HEK293 (cell line): ENCODE measurements around the gene NARS2.

Experiments
- CTCF ChIA-PET: fragments of 350-600 bp; formaldehyde crosslinking; extraction: SDS; loops from one replicate; lab custom pipeline; 2021; ENCODE audit warnings: antibody characterized with exemption; lab: Yijun Ruan, JAX
- POLR2A ChIA-PET: fragments of 300-600 bp; formaldehyde crosslinking; extraction: SDS; loops from one replicate; lab custom pipeline; 2020; ENCODE audit warnings: antibody characterized with exemption, inconsistent platforms; lab: Yijun Ruan, JAX
- H3K27ac ChIP-seq: fragments of 200-500 bp; sonication (Bioruptor generic); 2 replicates; pipeline ENCODE4 v1.5.1; 2014; ENCODE audit warnings: low read depth, low read length, control low read depth, inconsistent platforms; ENCODE audit errors: extremely low read depth
- H3K36me3 ChIP-seq, 2 experiments: fragments of 200-500 bp in 1 of 2; sonication (Bioruptor generic) in 1 of 2; 1 replicate in 1 of 2; 2 replicates in 1 of 2; pipeline ENCODE4 v1.5.1; 2014 to 2017; ENCODE audit warnings: inconsistent platforms in 2 of 2, low read length in 2 of 2; ENCODE audit not compliant: control insufficient read depth in 2 of 2, insufficient read depth in 1 of 2
- H3K4me1 ChIP-seq: fragments of 200-500 bp; sonication (Bioruptor generic); 2 replicates; pipeline ENCODE4 v1.5.1; 2014; ENCODE audit warnings: mild to moderate bottlenecking, low read length, inconsistent platforms; ENCODE audit not compliant: control insufficient read depth, insufficient read depth
- H3K4me3 ChIP-seq: 2 replicates; pipeline ENCODE4 v1.5.1; 2011; ENCODE audit warnings: low read depth, mild to moderate bottlenecking, control low read depth, low read length, moderate library complexity
- H3K9me3 ChIP-seq: fragments of 200-500 bp; sonication (Bioruptor generic); 2 replicates; pipeline ENCODE4 v1.5.1; 2014; ENCODE audit warnings: low read depth, low read length, inconsistent platforms; ENCODE audit not compliant: control insufficient read depth, insufficient read depth
- BCL6B ChIP-seq: fragments of 450-650 bp; formaldehyde crosslinking; IDR thresholded peaks from 2 replicates; pipeline ENCODE4 v1.5.1; 2017; ENCODE audit warnings: missing biosample characterization, missing genetic modification characterization
- HIC1 ChIP-seq: fragments of 450-650 bp; formaldehyde crosslinking; IDR thresholded peaks from 2 replicates; pipeline ENCODE4 v1.5.1; 2016; ENCODE audit warnings: missing biosample characterization, missing genetic modification characterization
- HOXA7 ChIP-seq: sonication (generic); formaldehyde crosslinking; IDR thresholded peaks from 2 replicates; pipeline ENCODE4 v1.8.1; 2022; ENCODE audit warnings: missing genetic modification reagents, borderline replicate concordance
- KLF8 ChIP-seq: fragments of 450-650 bp; formaldehyde crosslinking; IDR thresholded peaks from 2 replicates; pipeline ENCODE4 v1.5.1; 2016; ENCODE audit warnings: missing biosample characterization, missing genetic modification characterization
- PRDM2 ChIP-seq: fragments of 450-650 bp; formaldehyde crosslinking; IDR thresholded peaks from 2 replicates; pipeline ENCODE4 v1.5.1; 2016; ENCODE audit warnings: missing biosample characterization, missing genetic modification characterization, borderline replicate concordance
- TCF7L2 ChIP-seq: IDR thresholded peaks from 2 replicates; pipeline ENCODE4 v1.6.1; 2011; ENCODE audit warnings: low read depth, mild to moderate bottlenecking, inconsistent platforms, low read length, moderate library complexity, borderline replicate concordance
- YY2 ChIP-seq: fragments of 450-650 bp; formaldehyde crosslinking; IDR thresholded peaks from 2 replicates; pipeline ENCODE4 v1.5.1; 2016; ENCODE audit warnings: missing biosample characterization, missing genetic modification characterization
- ZBTB20 ChIP-seq: fragments of 450-650 bp; formaldehyde crosslinking; IDR thresholded peaks from 2 replicates; pipeline ENCODE4 v1.5.1; 2016; ENCODE audit warnings: missing biosample characterization, missing genetic modification characterization
- ZFP37 ChIP-seq: fragments of 450-650 bp; formaldehyde crosslinking; IDR thresholded peaks from 2 replicates; pipeline ENCODE4 v1.5.1; 2016; ENCODE audit warnings: missing biosample characterization, missing genetic modification characterization
- ZNF112 ChIP-seq: fragments of 450-650 bp; formaldehyde crosslinking; IDR thresholded peaks from 2 replicates; pipeline ENCODE4 v1.5.0; 2017; ENCODE audit warnings: missing biosample characterization, missing genetic modification characterization
- ZNF175 ChIP-seq: fragments of 450-650 bp; formaldehyde crosslinking; IDR thresholded peaks from 2 replicates; pipeline ENCODE4 v1.5.1; 2016; ENCODE audit warnings: missing biosample characterization, missing genetic modification characterization
- ZNF2 ChIP-seq: fragments of 450-650 bp; formaldehyde crosslinking; IDR thresholded peaks from 2 replicates; pipeline ENCODE4 v1.5.1; 2016; ENCODE audit warnings: missing biosample characterization, missing genetic modification characterization
- ZNF292 ChIP-seq: fragments of 450-650 bp; formaldehyde crosslinking; IDR thresholded peaks from 2 replicates; pipeline ENCODE4 v1.5.1; 2016; ENCODE audit warnings: low read depth, missing biosample characterization, missing genetic modification characterization, borderline replicate concordance
- ZNF488 ChIP-seq: fragments of 450-650 bp; formaldehyde crosslinking; IDR thresholded peaks from 2 replicates; pipeline ENCODE4 v1.5.1; 2016; ENCODE audit warnings: missing biosample characterization, missing genetic modification characterization
- ZNF621 ChIP-seq: fragments of 450-650 bp; formaldehyde crosslinking; IDR thresholded peaks from 2 replicates; pipeline ENCODE4 v1.5.1; 2017; ENCODE audit warnings: missing biosample characterization, missing genetic modification characterization
- ZNF670 ChIP-seq: fragments of 450-650 bp; formaldehyde crosslinking; IDR thresholded peaks from 2 replicates; pipeline ENCODE4 v1.5.1; 2016; ENCODE audit warnings: missing biosample characterization, missing genetic modification characterization, low read depth
- ZNF768 ChIP-seq: fragments of 450-650 bp; formaldehyde crosslinking; IDR thresholded peaks from 2 replicates; pipeline ENCODE4 v1.5.1; 2018; ENCODE audit warnings: missing biosample characterization, mild to moderate bottlenecking, missing genetic modification characterization
- ZNF843 ChIP-seq: fragments of 450-650 bp; formaldehyde crosslinking; IDR thresholded peaks from 2 replicates; pipeline ENCODE4 v1.5.1; 2016; ENCODE audit warnings: missing biosample characterization, missing genetic modification characterization
- ZSCAN5A ChIP-seq: fragments of 450-650 bp; formaldehyde crosslinking; IDR thresholded peaks from 2 replicates; pipeline ENCODE4 v1.5.1; 2016; ENCODE audit warnings: missing biosample characterization, missing genetic modification characterization

The NARS2 gene

GRCh38 chr11:78525720-78526119 is 48.9 kb downstream of the NARS2 start:
- H3K9me3 ChIP-seq: no peaks in the 10 kb centered on the region
- H3K4me3 ChIP-seq: no peak overlapping the region
- CTCF ChIA-PET: no interaction called here
- H3K27ac ChIP-seq: no peak overlapping the region
- peaks cover 0 to 4% of the 10 kb centered on the region in 2 experiments; a peak in 1 of 3 replicates for H3K36me3 ChIP-seq
- POLR2A ChIA-PET: no interaction called here
- no peaks in the 10 kb centered on the region for H3K4me1 ChIP-seq
- TF ChIP-seq BCL6B (tag by site-specific recombination) (no peak), KLF8 (tag by site-specific recombination) (no peak), ZNF621 (tag by site-specific recombination) (no peak), HIC1 (tag by site-specific recombination) (no peak), YY2 (no peak), ZSCAN5A (no peak), ZNF768 (tag by site-specific recombination) (no peak), ZNF670 (no peak), PRDM2 (tag by site-specific recombination) (no peak), TCF7L2 (no peak), ZNF488 (no peak), ZBTB20 (no peak), ZFP37 (tag by site-specific recombination) (no peak), ZNF843 (tag by site-specific recombination) (no peak), ZNF112 (no peak), HOXA7 (CRISPR knock-in tag) (no peak), ZNF2 (no peak), ZNF175 (tag by site-specific recombination) (no peak), ZNF292 (no peak)
